OCI-LY1 (cell line): ENCODE measurements around the gene HACL1.

Source experiments
- H2AFZ ChIP-seq: fragments of 200-600 bp; sonication (generic), shearing (Covaris generic); 2 replicates; pipeline ENCODE4 v1.6.0; 2014; ENCODE audit warnings: antibody characterized with exemption, mild to moderate bottlenecking, low read length
- H3F3A ChIP-seq: fragments of 200-600 bp; sonication (generic), shearing (Covaris generic); 2 replicates; pipeline ENCODE4 v1.6.0; 2014; ENCODE audit warnings: mild to moderate bottlenecking, antibody characterized with exemption, low read length, moderate library complexity; ENCODE audit not compliant: insufficient read depth
- H3K27ac ChIP-seq: fragments of 200-600 bp; sonication (generic); 2 replicates; pipeline ENCODE4 v1.5.1; 2014; ENCODE audit warnings: low read length, mixed run types, mild to moderate bottlenecking, low read depth; ENCODE audit not compliant: poor library complexity, severe bottlenecking
- H3K27me3 ChIP-seq: fragments of 200-600 bp; sonication (generic); 2 replicates; pipeline ENCODE4 v1.6.0; 2014; ENCODE audit warnings: antibody characterized with exemption, mild to moderate bottlenecking, low read length, moderate library complexity; ENCODE audit not compliant: insufficient read depth
- H3K36me3 ChIP-seq: fragments of 200-600 bp; sonication (generic); 2 replicates; pipeline ENCODE4 v1.6.1; 2014; ENCODE audit warnings: mild to moderate bottlenecking, antibody characterized with exemption, low read length, moderate library complexity, mixed read lengths; ENCODE audit not compliant: insufficient read depth
- H3K4me1 ChIP-seq: fragments of 200-600 bp; sonication (generic); 2 replicates; pipeline ENCODE4 v1.5.1; 2014; ENCODE audit warnings: mild to moderate bottlenecking, low read length, moderate library complexity; ENCODE audit not compliant: insufficient read depth, severe bottlenecking
- H3K4me2 ChIP-seq: fragments of 200-600 bp; sonication (generic), shearing (Covaris generic); 2 replicates; pipeline ENCODE4 v1.6.1; 2014; ENCODE audit warnings: low read length
- H3K4me3 ChIP-seq: fragments of 200-600 bp; sonication (generic); 2 replicates; pipeline ENCODE4 v1.5.1; 2014; ENCODE audit warnings: low read length, low read depth, mild to moderate bottlenecking, mixed read lengths; ENCODE audit not compliant: poor library complexity, severe bottlenecking
- H3K79me2 ChIP-seq: fragments of 200-600 bp; shearing (Covaris generic); 2 replicates; pipeline ENCODE4 v1.6.1; 2016; ENCODE audit warnings: mixed run types, low read length, mixed read lengths; ENCODE audit not compliant: insufficient read depth
- H3K9ac ChIP-seq: fragments of 200-600 bp; sonication (generic), shearing (Covaris generic); 2 replicates; pipeline ENCODE4 v1.6.1; 2014; ENCODE audit warnings: mild to moderate bottlenecking, low read length, mixed read lengths
- H3K9me2 ChIP-seq: fragments of 200-600 bp; sonication (generic), shearing (Covaris generic); 2 replicates; pipeline ENCODE4 v1.6.1; 2014; ENCODE audit warnings: low read depth, mild to moderate bottlenecking, low read length, mixed read lengths
- H3K9me3 ChIP-seq: fragments of 200-600 bp; shearing (Covaris generic); 2 replicates; pipeline ENCODE4 v1.6.1; 2014; ENCODE audit warnings: low read length, mixed read lengths
- H4K20me1 ChIP-seq: fragments of 200-600 bp; sonication (generic), shearing (Covaris generic); 2 replicates; pipeline ENCODE4 v1.6.0; 2016; ENCODE audit warnings: mild to moderate bottlenecking, low read length; ENCODE audit not compliant: insufficient read depth
- EZH2 ChIP-seq: fragments of 200-600 bp; sonication (generic), shearing (Covaris generic); IDR thresholded peaks from 2 replicates; pipeline ENCODE4 v1.8.0; 2017; ENCODE audit warnings: borderline replicate concordance, mixed run types, mild to moderate bottlenecking, antibody characterized with exemption, low read length, moderate library complexity, mixed read lengths
- TF ChIP-seq, protein P1 (sequence below): fragments of 200-600 bp; sonication (generic), shearing (Covaris generic); IDR thresholded peaks from 2 replicates; pipeline ENCODE4 v1.5.1; 2017; ENCODE audit warnings: mild to moderate bottlenecking, antibody characterized with exemption, low read length, moderate library complexity, mixed read lengths

Gene HACL1

DNA sequence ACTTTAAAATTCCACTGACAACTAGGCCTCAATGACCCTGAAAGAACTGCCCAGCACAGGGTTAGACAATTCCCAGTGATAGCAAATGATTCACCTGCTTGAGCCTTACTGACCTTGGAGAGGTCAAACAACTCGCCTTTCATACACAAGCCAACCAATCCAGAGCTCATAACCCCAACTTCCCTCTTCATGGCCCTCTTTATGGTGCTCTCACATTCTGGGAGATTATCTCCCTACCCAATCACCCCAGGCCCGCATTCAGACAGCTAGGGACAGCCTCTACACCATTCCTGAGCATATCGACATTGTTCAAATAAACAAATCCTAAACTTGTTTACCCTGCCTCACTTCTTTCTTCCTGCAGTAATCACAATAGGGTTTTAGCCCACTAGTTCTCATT lies 47.6 kb downstream of the HACL1 start:
- Histone ChIP-seq H3K27me3 (no peaks in the 10 kb centered on the region), H3K9me3 (no peaks in the 10 kb centered on the region), H3K79me2 (no peaks in the 10 kb centered on the region), H3K36me3 (no peaks in the 10 kb centered on the region), H3K9ac (no peak overlapping the region), H4K20me1 (no peaks in the 10 kb centered on the region), H3K4me3 (no peak overlapping the region), H3K9me2 (no peaks in the 10 kb centered on the region), H3F3A (no peaks in the 10 kb centered on the region), H3K27ac (no peak overlapping the region), H3K4me1 (peaks cover 8% of the 10 kb centered on the region), H2AFZ (no peak overlapping the region), H3K4me2 (no peak overlapping the region)
- TF ChIP-seq, protein P1, sequence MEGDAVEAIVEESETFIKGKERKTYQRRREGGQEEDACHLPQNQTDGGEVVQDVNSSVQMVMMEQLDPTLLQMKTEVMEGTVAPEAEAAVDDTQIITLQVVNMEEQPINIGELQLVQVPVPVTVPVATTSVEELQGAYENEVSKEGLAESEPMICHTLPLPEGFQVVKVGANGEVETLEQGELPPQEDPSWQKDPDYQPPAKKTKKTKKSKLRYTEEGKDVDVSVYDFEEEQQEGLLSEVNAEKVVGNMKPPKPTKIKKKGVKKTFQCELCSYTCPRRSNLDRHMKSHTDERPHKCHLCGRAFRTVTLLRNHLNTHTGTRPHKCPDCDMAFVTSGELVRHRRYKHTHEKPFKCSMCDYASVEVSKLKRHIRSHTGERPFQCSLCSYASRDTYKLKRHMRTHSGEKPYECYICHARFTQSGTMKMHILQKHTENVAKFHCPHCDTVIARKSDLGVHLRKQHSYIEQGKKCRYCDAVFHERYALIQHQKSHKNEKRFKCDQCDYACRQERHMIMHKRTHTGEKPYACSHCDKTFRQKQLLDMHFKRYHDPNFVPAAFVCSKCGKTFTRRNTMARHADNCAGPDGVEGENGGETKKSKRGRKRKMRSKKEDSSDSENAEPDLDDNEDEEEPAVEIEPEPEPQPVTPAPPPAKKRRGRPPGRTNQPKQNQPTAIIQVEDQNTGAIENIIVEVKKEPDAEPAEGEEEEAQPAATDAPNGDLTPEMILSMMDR: no peak
- TF ChIP-seq EZH2: no peak

DNA sequence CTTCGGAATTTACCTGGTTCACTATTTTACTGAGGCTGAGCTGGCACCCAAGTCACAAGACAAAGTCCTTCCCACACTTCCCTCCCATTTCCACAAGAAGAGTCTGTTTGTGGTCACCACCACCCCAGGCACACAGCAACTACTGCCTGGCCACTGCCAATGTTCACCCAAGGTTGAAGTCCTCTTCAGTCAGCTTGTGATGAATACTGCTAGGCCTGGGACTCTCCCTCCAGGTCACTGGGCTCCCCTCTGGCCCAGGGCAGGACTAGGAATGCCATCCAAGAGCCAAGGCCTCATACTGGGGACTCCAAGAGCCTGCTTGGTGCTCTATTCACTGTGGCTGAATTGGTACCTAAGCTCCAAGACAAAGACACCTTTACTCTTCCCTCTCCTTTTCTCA lies 49.5 kb downstream of the HACL1 start:
- H3K27me3 ChIP-seq: no peaks in the 10 kb centered on the region
- H3K27ac ChIP-seq: no peak overlapping the region
- peaks cover 7% of the 10 kb centered on the region for H3K4me1 ChIP-seq
- no peaks in the 10 kb centered on the region for H3K9me3 ChIP-seq
- H3K36me3 ChIP-seq: no peaks in the 10 kb centered on the region
- H3K9ac ChIP-seq: no peak overlapping the region
- H4K20me1 ChIP-seq: no peaks in the 10 kb centered on the region
- H3K79me2 ChIP-seq: no peaks in the 10 kb centered on the region
- no peaks in the 10 kb centered on the region for H3F3A ChIP-seq
- H3K4me2 ChIP-seq: no peak overlapping the region
- H3K9me2 ChIP-seq: no peaks in the 10 kb centered on the region
- no peak overlapping the region for H2AFZ ChIP-seq
- TF ChIP-seq, protein P1: no peak
- TF ChIP-seq EZH2: no peak
- no peak overlapping the region for H3K4me3 ChIP-seq

DNA sequence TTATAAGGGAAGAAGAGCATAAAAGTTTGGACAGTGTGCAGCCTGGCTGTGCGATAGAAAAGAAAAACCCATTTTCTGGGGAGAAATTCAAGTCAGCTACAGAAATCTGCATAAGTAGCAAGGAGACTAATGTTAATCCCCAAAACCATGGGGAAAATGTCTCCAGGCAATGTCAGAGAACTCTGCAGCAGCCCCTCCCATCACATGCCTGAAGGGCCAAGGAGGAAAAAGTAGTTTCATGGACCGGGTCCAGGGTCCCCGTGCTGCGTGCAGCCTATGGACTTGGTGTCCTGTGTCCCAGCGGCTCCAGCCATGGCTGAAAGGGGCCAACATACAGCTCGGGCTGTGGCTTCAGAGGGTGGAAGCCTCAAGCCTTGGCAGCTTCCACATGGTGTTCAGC lies 51.5 kb downstream of the HACL1 start:
- no peak overlapping the region for H3K9ac ChIP-seq
- no peaks in the 10 kb centered on the region for H3F3A ChIP-seq
- H3K4me3 ChIP-seq: no peak overlapping the region
- H3K36me3 ChIP-seq: no peaks in the 10 kb centered on the region
- H3K9me2 ChIP-seq: no peaks in the 10 kb centered on the region
- no peaks in the 10 kb centered on the region for H4K20me1 ChIP-seq
- no peaks in the 10 kb centered on the region for H3K79me2 ChIP-seq
- no peaks in the 10 kb centered on the region for H3K4me1 ChIP-seq
- no peak overlapping the region for H3K27ac ChIP-seq
- no peak overlapping the region for H2AFZ ChIP-seq
- H3K27me3 ChIP-seq: no peaks in the 10 kb centered on the region
- H3K4me2 ChIP-seq: no peak overlapping the region
- TF ChIP-seq, protein P1: no peak
- TF ChIP-seq EZH2: no peak
- H3K9me3 ChIP-seq: no peaks in the 10 kb centered on the region
